HG02571 (cell line): ENCODE measurements around the gene CEP152.

Experiments
- ATAC-seq: cut with Tn5 transposase; IDR thresholded peaks from one replicate; pipeline ENCODE4 v1.9.1; 2021; ENCODE audit warnings: mild to moderate bottlenecking, moderate library complexity; ENCODE audit not compliant: unreplicated experiment

The CEP152 gene

DNA sequence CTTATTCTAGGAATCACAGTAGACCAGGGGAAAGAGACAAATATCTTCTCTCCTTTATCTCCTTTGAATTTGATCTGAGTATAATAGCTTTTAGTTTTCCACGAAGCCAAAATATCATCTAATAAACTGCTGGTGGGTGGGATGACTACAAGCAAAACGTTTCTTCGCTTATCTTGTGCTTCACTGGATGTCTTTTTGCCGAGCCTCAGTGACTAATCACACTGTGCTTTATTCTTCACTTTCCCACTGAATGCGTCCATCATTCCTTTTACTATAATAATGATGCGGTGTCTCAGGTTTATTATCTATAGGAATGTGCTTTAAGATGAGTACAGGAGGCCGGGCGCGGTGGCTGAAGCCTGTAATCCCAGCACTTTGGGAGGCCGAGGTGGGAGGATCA lies 32.5 kb downstream of the CEP152 start:
- ATAC-seq = no peak

DNA sequence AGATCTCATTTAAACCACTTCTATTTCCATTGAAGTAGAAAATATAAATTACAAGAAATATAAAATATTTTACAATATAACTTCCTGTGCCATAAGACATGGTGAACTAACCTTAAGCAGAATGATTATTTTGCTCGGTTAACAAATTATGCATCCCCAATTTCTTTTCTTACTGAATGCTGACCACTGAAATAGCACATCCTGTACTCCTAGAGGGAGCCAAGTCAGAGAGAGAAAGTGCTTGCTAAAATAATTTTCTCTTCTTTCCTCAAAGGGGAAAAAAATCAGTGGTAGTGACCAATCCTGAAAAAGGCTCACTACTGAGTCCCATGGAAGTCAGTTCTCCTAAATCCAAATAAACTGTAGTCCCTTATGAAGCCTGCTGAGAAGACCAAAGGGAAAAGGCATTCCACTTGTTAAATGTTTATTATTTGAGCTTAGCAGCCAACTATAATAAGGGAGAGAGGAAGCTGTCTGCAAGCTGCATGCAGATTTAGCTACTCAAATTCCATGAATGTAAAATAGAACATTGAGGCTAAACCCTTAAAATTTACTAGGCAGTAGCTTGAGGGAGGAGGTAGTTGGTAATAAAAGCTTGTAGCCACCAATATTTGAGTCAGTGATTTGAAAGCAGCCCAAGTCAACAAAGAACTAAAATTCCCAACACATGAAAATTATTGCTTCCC lies 33.1 kb downstream of the CEP152 start:
- ATAC-seq = no peak

DNA sequence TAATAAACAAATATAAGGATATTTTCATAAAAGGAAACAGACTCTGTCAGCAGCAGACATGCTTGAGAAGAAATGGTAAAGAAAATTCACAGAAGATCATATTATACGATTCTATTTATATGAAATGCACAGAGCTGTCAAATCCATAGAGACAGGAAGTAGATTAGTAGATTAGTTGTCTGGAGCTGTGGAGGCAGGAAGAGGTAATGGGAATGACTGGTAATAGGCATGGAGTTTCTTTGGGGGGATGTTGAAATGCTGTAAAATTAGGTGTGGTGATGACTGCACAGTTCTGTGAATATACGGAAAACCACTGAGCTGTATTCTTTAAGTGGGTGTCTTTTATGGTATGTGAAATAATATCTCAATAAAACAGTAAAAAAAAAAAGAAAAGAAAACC lies 35.3 kb downstream of the CEP152 start:
- ATAC-seq = no peak

DNA sequence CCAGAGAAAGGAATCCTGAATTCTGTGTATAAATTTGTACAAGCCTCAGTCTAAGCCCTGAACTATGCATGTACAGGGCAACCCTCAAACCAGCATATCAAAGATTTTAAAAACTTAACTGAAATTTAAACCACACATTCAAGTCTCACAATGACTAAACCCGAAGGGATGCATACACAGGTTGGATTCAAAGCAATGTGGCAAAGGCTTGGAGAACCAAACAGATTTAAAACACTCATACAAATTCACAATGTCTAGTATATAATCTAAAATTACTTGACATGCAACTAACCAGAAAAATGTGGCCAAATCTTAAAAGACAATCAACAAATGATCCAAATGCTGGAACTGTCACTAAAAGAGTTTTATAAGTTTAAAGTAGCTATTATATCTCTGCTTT lies 36.4 kb downstream of the CEP152 start:
- ATAC-seq = no peak

DNA sequence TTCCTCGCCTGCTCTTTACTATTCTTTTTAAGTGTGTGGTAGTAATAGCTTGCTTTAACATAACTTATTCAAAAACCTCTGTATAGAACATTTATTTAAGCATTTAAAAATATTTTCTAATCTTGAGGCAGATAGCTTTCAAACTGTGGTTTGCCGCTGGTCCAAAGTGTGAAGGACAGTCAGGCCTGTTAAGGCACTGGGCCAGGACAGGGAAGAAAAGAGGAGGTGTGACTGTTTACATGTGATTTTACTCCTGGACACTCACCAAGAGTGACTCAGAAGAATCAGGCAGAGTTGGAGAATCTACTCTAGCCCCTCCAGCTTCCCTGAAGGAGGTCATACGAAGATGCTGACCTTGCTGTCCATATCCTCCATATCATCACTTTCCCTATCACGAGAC lies 44.7 kb downstream of the CEP152 start:
- ATAC-seq = no peak

DNA sequence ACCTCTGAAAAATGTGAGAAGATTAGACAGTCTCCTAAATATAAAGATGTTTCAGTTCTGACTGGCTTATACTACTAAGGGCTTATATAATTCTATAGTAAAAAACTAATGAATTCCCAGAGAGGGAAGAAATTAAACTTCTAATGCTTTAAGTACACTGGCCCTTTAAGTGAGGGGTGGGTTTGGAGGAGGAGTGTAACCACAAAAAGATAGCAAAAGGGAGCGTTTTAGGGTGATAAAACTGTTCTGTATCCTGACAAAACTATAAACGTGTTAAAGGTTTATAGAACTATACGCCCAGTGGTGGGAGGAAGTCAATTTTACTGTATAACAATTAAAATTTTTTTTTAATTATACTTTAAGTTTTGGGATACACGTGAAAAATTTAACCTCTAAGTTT lies 45.8 kb downstream of the CEP152 start:
- no peak for ATAC-seq

DNA sequence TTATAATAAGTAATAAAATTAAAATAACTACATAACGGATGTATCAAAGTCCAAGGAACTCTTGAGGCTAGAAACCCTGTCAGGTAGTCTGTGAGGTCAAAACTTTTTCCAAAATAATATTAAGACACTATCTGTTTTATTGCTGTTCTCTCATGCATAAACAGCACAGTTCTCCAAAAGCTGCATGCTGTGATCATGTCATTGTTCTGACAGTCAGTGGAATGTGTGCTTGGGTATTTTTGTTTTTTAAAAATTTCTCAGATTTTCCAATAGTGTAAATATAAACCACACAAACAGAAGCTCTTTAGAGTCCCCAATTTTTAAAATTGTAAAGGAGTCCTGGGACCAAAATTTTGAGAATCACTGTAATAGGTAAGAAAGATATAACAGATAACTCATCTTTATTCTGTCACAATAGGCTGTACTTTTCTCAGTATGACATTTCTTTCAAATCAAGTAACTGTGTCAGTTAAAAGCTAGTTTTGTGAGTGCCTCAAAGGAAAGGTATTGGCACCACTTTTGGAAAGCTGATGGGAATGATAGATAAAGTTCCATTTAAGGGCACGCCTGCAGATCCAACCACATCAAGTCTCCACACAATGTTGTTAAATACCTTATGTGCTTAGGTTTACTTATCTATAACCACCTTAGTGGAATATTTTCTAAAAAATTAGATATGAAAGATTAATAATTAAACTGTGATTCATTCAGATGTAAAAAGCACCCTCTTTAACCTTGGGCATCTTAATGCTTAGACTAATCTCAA lies 49.3 kb downstream of the CEP152 start:
- no peak for ATAC-seq

DNA sequence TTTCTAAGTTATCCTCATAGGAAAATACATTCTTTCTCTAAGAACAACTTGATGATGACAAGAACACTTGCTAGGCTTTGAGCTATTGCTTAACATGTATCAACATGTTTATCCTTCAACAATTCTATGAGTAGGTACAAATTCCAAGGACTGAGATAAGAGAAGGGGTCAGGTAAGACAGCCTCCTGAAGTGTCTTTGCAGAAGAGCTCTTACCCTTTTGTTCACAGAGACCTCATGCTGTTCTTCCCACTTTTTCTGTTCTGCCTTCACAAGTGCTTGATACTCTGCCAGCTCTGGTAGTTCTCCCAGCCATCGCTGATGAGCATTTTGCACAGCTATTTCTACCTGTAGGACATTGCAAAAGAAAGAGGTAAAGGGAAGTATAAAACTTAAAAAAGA lies 50.9 kb downstream of the CEP152 start:
- no peak for ATAC-seq

DNA sequence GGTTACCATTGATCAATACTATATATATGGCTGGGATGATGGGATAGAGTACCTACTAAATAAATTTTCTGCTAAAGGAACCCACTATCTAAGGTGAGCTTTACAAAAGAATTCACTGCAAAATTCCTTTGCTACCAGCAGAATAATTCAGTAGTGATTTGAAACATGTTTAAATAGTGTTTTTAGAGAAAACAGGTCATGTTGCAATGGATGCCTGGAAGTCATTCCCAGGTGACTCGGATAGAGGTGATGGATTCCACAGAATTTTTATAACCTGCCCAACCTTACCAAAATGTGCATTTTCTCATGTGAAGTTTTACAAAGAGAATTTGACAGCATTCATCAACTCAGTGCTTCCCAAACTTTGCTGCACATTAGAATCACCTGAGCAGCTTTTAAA lies 53.2 kb downstream of the CEP152 start:
- no peak for ATAC-seq

DNA sequence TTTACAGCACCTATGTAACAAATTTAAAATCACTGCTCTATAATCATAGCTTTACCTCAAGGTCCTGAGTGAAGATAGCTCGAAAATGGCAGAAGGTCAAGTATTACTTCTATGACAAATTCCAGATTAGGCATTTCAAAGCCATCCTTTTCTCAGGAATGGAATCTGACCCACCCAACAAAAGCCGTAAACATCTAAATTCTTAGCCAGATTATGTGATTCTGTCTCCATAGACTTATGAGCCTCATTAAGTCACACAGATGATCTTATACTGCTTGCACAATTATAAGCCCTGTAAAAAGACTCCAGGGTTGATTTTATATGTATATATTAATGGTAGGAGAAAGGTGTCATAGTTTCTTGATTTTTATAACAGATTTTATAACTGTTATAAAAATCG lies 56.9 kb downstream of the CEP152 start:
- ATAC-seq = no peak

DNA sequence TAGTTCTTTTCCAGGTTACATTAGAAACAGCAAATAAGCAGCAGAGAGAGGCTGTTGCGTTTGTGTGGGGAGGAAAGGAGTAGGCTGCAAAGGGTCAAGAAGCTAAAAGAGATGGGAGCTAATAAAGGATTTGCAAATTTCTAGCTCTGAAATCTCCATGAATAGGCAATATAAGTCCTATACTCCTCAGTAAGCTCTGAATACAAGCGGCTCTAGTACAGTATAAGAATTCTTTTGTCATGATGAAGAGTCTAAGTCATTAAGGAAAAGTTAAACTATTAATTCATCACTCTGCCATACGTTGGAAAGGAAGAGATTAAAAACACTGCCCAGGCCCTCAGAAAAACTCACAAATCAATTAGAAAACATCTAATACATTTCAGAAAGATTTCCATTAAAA lies 59.3 kb downstream of the CEP152 start:
- no peak for ATAC-seq

DNA sequence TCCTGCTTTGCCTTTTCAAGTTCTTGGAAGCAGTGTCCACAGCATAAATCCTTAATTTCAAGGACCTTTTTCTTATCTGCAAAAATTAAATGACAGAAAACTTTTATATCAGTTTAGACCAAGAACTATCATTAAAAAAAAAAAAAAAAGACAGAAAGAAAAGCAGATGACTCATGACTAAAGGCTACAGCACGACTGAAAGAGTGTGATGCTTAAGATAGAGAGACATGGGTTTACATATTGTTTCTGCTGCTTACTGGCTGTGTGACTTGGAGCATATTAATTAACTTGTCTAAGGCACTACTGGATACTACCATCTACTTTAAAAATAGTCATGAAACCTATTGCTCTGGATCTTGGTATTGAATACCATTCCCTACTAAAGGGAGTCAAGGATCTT lies 62.3 kb downstream of the CEP152 start:
- no peak for ATAC-seq

DNA sequence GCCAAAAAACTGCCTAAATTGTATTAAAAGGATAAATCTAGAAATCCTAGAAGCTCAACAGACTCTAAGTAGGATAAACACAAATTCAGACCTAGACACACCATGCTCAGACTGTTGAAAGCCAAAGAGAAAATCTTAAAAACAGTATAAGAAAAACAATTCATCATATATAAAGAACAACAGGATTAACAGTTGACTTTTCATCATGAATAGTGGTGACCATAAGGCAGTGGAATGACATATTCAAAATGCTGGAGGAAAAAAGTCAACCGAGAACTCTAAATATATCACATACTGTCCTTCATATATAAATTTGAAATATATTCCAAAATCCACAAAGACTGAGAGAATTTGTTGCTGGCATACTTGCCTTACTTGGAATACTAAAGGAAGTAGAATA lies 77.3 kb downstream of the CEP152 start:
- ATAC-seq = no peak

DNA sequence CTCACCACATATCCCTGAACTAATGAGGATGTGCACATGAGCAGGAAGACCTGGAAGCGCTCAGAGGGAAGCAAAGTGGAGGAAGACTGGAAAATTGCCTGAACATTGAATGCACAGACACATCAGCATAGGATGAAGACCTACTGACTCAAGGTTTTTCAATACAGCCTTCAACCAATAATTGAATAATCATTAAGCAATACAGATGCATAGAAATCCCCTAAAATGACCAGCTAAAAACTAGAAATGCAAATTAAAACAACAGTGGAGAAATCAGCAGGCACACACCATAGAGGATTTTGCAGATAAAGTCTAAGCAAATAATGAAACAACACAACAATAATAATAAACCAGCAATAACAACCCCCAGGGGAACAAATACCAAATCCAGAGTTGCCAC lies 80.4 kb downstream of the CEP152 start:
- ATAC-seq = no peak

DNA sequence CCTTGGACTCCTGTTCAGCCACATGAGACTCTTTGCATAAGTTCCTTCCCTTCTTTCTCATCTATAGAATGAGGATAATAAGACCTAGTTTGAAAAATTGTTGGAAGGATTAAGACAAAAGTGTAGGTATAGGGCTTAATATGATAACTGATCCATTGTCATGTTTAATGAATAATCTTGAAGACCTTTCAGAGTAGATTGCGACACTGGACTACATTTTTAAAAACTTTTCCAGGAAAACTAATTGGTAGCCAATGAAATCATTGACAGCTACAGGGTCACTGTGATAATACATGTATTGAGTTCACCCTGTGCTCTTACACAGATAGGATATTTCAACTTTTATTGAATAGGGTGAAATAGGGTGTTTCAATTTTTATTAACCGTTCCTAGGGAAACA lies 86.9 kb downstream of the CEP152 start:
- no peak for ATAC-seq

DNA sequence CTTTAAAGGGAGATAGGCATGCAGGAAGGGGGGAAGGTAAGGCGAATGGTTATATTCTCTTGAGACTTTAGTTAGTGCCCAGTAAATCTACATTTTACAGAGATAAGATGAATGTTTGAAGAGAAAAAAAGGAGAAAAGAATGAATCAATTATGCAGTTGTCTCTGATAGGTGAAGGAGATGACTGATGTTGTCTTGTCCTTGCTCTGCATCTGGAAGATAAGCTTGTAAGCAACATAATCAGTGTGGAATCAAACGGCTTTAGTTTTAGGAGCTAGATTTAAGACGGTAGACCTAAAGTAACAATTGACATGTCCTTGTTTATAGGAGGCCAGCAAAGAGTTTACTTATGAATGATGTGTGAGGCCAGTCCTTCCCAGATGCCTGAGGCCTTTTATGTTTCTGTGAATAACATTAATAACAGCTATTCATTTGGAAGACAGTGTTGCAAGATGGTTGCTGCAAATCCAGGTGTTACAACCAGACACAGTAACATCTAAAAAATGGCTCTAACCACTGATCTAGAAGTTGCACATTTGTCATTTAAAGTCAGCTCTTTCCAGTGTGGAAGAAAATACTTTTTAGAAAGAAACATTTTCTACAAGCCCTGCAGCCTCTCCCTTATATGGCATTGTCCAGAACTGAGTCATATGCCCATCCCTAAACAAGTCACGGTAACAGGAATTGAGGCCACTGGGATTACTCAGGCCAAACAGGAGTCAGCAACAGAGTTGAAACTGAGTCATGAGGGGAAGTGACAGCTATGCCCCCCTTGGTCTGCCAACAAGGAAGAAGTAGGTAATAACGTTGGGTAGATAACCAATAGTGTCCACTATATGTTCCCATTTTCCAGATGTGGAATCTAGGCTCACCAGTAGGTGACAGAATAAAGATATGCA lies 87.9 kb downstream of the CEP152 start:
- no peak for ATAC-seq

DNA sequence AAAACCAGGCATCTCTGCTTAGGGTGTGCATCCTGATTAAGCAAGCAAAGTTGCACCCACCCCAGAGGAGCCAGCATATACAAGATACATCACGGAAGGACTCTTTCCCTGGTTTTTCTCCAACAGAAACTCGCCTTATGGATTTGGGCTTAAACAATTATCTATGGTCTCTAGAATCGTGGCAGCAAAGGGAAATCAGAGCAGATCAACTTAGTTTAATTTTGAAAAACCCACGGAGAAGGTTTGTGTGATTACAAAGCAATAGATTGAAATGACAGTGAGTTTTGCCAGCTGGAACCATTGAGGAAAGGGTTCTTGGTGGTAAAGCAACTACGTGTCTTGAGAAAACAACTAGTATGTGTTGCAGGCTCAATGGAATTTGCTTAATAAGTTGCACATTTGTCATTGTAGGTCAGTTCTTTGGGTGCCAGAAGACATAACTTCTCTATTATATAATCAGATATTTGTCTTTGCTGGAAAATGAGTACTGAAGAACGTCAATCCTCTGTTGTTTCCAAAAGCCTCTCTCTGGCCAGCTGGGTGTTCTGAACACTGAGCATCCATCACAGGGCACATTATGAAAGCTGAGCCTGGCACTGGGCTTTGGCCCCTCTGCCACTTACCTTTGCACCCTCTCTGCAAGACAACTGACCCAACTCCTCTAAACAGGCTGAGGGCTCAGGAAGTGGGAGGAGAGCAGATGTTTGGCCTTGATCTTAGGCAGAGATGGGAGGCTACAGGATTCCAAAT lies 89.6 kb downstream of the CEP152 start:
- no peak for ATAC-seq

DNA sequence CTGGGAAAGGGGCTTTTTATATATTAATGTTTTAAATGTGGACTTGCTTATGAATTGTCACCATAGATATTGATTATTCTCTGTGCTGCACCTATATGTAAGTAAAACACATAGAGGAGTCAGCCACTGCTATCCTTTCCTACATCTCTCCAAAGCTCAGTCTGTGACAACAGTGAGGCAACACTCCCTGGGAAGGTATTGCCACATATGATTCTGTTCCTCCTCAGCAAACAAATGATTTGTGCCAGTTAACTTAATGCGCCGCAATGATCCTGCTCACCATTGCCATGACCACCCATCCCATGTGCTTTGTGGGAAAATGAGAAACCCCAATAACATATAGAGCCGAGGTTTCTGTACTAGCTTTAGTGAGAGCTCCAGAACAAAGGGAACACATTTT lies 90.2 kb downstream of the CEP152 start:
- no peak for ATAC-seq

DNA sequence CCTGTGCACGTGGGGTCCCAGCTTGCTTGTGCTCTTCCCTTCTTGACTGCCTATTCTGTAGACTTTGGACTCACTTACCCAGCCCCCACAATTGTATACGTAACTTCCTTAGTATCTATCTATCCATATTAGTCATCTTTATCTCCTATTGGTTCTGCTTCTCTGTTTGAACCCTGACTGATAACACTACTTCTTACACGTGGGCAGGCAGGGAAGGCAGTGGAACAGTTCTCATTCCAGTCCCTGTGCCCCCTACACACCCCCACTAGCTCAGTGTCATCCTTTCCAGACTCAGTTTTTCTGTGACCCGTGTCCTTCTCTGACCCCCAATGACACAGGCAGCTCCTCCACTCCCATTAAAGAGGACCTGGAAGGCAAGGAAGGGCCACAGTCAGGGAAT lies 91.2 kb downstream of the CEP152 start:
- no peak for ATAC-seq

DNA sequence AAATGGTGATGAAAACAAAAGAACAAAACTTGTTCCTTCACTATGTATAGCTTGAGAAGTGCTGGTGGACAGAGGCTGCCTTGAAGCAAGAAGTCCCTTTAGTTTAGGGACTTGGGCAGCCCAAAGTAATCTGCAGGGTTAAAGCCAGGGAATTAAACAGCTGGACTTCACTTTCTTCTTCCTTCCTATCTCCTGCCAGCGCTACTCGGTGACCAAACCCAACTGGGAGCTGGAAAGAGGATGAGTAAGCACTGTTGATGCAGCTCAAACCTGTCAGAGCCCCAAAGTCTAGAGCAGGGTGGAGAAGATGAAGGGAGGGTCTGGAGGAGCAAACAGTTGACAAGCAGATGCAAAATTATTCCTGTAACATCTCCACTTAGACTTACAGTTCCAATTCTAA lies 92.2 kb downstream of the CEP152 start:
- ATAC-seq = no peak

DNA sequence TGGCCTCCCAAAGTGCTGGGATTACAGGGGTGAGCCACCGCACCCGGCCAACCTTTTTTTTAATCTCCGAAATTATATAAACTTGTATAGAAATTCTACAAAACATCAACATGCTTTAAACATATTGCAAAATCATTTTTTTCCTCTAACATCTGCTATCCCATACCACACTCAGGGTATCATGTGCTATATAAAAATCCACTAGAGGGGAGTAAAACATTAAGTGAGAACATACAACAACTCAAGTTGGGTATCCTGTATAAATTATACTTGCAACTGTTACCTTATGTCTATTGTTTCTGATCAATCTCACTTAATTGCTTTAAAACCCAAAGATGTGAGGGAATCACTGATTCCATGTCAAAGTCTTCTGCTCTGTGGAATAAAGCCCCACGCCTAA lies 93.4 kb downstream of the CEP152 start:
- no peak for ATAC-seq
